Measurements from ENCODE around the gene EEIG2.

Gene EEIG2

GRCh38 chr1:108574008-108574407 is 14.1 kb downstream of the EEIG2 start:
- no peak for DNase-seq (ENCODE audit: low spot score)
- in situ Hi-C loops (cut with MboI; ENCODE audit: low pct_unique_long_range_greater_than_20kb, low sequenced_read_pairs, unreplicated experiment): no loop called here
- no peak for TF ChIP-seq CTCF (IDR thresholded peaks at IDR 0.05; ENCODE audit: extremely low read depth, insufficient read depth, missing control alignments)

- in situ Hi-C loops (cut with MboI; ENCODE audit: low pct_unique_long_range_greater_than_20kb, low sequenced_read_pairs, unreplicated experiment): no loop called here
- no peak for TF ChIP-seq CTCF (IDR thresholded peaks at IDR 0.05; ENCODE audit: extremely low read depth, insufficient read depth, missing control alignments)
- DNase-seq (ENCODE audit: low spot score): no peak
Measured at GRCh38 chr1:108575375-108575774, 15.5 kb downstream of the EEIG2 start.

- in situ Hi-C loops (cut with MboI; ENCODE audit: low pct_unique_long_range_greater_than_20kb, low sequenced_read_pairs, unreplicated experiment): no loop called here
- no peak for DNase-seq (ENCODE audit: low spot score)
- no peak for TF ChIP-seq CTCF (IDR thresholded peaks at IDR 0.05; ENCODE audit: extremely low read depth, insufficient read depth, missing control alignments)
Measured at GRCh38 chr1:108583757-108584427, 24.0 kb downstream of the EEIG2 start.

GRCh38 chr1:108584428-108584856 is 24.5 kb downstream of the EEIG2 start:
- in situ Hi-C loops (cut with MboI; ENCODE audit: low pct_unique_long_range_greater_than_20kb, low sequenced_read_pairs, unreplicated experiment): no loop called here
- DNase-seq (ENCODE audit: low spot score): no peak
- TF ChIP-seq CTCF (IDR thresholded peaks at IDR 0.05; ENCODE audit: extremely low read depth, insufficient read depth, missing control alignments): no peak

- no peak for TF ChIP-seq CTCF (IDR thresholded peaks at IDR 0.05; ENCODE audit: extremely low read depth, insufficient read depth, missing control alignments)
- no peak for DNase-seq (ENCODE audit: low spot score)
- in situ Hi-C loops (cut with MboI; ENCODE audit: low pct_unique_long_range_greater_than_20kb, low sequenced_read_pairs, unreplicated experiment): no loop called here
Measured at GRCh38 chr1:108585313-108585712, 25.4 kb downstream of the EEIG2 start.

GRCh38 chr1:108590441-108590840 is 30.5 kb downstream of the EEIG2 start:
- in situ Hi-C loops (cut with MboI; ENCODE audit: low pct_unique_long_range_greater_than_20kb, low sequenced_read_pairs, unreplicated experiment): no loop called here
- no peak for DNase-seq (ENCODE audit: low spot score)
- TF ChIP-seq CTCF (IDR thresholded peaks at IDR 0.05; ENCODE audit: extremely low read depth, insufficient read depth, missing control alignments): no peak

Measured in GM13977 (cell line).